Activated T-cell treated with anti-CD3 and anti-CD28 coated beads, Interleukin-2, amount 50 U/mL, for 4 hours (primary cell): ENCODE data around the gene LIN7A. TPM values are rescaled to one million over a fixed set of nuclear protein-coding genes. Genes with fewer than 3 reads are reported as not detected.
"Not testable (repeated sequence)": the region's sequence is repeated elsewhere in the genome, so short reads cannot be mapped to it uniquely, and the experiment has no call there.

Source experiments
- ATAC-seq, 2 donors: fragments of 200-7000 bp; cut with Tn5 transposase; one replicate each; pipeline ENCODE4 v1.10.0; 2021
- DNase-seq: peaks from one replicate; pipeline ENCODE4 v3.0.0-alpha.2; 2020
- H3K27me3 Mint-ChIP-seq: one replicate; pipeline ENCODE4 v1.8.0; 2021; ENCODE audit warnings: low read depth, mixed read lengths
- H3K36me3 Mint-ChIP-seq: one replicate; pipeline ENCODE4 v1.8.0; 2022; ENCODE audit warnings: mixed read lengths; ENCODE audit not compliant: insufficient read depth
- H3K4me1 Mint-ChIP-seq: one replicate; pipeline ENCODE4 v1.8.0; 2021; ENCODE audit warnings: low read depth, mixed read lengths
- H3K4me3 Mint-ChIP-seq: one replicate; pipeline ENCODE4 v1.8.0; 2021; ENCODE audit warnings: mild to moderate bottlenecking, moderate library complexity, mixed read lengths
- H3K9me3 Mint-ChIP-seq: one replicate; pipeline ENCODE4 v1.8.0; 2021; ENCODE audit warnings: mixed read lengths
- total RNA-seq, 3 donors: library from RNA; stranded (reverse); gene quantifications; one replicate each; pipeline ENCODE4 v1.2.1, GENCODE V29; 2021

LIN7A gene
- total RNA-seq, 3 donors from 2014 or later: 0.13 TPM; not detected in 2

DNA sequence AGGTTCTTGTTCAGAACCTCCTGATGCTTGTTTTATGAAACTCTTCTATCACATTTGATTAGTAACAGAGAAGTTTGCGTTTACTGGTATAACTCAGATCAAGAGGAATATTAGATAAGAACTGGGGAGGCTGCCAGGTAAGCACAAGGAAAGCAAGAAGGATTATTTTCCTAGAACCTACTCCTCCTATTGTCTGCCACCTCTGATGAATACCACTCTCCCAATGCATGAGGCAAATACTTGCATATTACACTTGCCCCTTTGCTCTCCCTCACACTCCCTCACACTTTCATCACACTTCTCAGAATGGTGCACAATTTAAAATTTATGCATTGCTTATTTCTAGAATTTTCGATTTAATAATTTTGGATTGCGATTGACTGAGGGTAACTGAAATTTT, 43.6 kb downstream of the LIN7A start:
- no peak for ATAC-seq
- Mint-ChIP-seq H3K4me1 (no peaks in the 10 kb centered on the region), H3K9me3 (peaks cover 30% of the 10 kb centered on the region), H3K36me3 (no peaks in the 10 kb centered on the region), H3K4me3 (no peak overlapping the region), H3K27me3 (no peaks in the 10 kb centered on the region)
- DNase-seq: no peak

DNA sequence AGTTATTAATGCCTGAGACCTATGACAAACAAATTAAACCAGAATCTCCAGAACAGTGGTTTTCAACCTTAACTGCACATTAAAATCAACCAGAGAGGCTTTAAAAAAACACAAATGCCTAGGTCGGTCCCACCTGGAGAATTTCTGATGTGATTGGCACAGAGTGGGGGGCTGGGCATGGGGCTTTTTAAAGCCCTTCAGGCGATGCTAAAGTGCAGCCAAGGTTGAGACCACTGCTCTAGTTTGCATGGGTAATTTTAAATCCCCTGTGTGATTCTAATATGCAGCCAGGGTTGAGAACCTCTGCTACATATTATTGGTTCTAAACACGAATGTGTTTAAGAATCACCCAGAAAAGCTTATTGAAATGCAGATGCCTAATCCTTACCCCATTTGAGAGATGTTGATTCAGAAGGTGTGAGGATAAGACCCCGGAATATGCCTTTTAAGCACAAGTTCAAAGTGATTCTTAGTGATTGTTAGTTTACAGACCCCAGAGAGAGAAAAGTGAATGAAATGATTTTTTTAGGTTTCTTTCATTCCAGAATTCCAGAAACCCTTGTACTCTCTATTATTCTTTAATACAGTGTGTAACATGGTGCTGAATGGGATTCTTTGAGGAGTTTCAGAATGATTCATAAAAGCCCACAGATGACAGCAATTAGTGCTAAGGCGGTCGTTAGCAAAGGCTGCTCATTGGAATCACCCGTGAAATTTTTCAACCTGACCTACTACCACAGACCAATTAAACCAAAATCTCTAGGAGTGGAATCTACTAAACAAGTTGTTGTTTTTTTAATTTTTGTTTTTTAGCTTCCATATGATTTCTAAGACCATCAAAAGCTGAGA, 44.9 kb downstream of the LIN7A start:
- DNase-seq: no peak
- no peak for ATAC-seq
- Mint-ChIP-seq H3K36me3 (no peaks in the 10 kb centered on the region), H3K4me3 (no peak overlapping the region), H3K9me3 (peaks cover 23% of the 10 kb centered on the region), H3K27me3 (no peaks in the 10 kb centered on the region), H3K4me1 (no peaks in the 10 kb centered on the region)

DNA sequence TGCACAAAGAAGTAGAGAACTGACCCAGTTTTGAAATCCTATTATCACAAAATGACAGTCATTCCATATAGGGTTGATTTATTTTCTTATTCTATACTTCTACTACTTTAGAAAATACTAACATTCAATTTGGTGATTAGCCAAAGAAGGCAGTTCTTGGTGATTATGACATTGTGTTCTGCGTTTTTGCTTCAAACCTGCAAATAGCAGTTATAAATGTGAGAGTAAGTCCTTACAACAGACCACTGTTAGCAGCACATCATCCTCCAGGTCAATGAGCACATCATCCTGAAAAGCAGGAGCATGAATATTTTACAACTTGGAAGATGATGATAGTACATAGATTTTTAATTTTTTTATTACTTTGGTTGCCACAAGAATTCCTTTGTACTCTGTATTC, 53.1 kb downstream of the LIN7A start:
- Mint-ChIP-seq H3K4me1 (no peaks in the 10 kb centered on the region), H3K36me3 (no peaks in the 10 kb centered on the region), H3K9me3 (peaks cover 4% of the 10 kb centered on the region), H3K27me3 (no peaks in the 10 kb centered on the region), H3K4me3 (no peak overlapping the region)
- DNase-seq: no peak
- no peak for ATAC-seq

DNA sequence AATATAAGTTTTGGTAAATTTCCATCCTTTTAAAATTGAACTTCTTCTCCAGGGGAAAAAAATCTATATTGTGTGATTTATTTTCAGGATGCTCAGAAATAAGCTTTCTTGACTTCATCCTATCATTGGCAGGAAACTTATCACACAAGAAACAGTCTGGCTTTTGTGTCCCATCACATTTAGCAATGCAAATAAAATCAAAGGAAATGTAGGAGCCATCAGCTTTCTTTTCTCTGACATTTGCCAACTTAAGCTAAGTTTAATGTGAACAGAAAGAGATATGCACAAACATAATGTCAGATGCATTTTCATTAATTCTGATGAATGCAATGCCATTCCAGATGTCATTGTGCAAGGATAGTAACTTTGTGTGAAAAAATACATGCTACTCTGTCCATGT, 56.6 kb downstream of the LIN7A start:
- Mint-ChIP-seq H3K4me1 (no peaks in the 10 kb centered on the region), H3K27me3 (no peaks in the 10 kb centered on the region), H3K9me3 (peaks cover 11% of the 10 kb centered on the region), H3K4me3 (no peak overlapping the region), H3K36me3 (no peaks in the 10 kb centered on the region)
- ATAC-seq (no peak), DNase-seq (no peak)

DNA sequence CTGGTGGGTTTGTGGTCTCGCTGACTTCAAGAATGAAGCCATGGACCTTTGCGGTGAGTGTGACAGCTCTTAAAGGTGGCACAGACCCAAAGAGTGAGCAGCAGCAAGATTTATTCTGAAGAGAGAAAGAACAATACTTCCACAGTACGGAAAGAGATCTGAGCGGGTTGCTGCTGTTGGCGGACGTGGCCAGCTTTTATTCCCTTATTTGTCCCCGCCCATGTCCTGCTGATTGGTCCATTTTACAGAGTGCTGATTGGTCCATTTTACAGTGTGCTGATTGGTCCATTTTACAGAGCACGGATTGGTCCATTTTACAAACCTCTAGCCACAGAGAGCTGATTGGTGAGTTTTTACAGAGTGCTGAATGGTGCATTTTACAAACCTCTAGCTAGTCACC, 59.3 kb downstream of the LIN7A start:
- not testable (repeated sequence) for H3K36me3 Mint-ChIP-seq, DNase-seq, H3K4me3 Mint-ChIP-seq, ATAC-seq, H3K4me1 Mint-ChIP-seq, H3K27me3 Mint-ChIP-seq
- H3K9me3 Mint-ChIP-seq: peaks cover 15% of the 10 kb centered on the region

DNA sequence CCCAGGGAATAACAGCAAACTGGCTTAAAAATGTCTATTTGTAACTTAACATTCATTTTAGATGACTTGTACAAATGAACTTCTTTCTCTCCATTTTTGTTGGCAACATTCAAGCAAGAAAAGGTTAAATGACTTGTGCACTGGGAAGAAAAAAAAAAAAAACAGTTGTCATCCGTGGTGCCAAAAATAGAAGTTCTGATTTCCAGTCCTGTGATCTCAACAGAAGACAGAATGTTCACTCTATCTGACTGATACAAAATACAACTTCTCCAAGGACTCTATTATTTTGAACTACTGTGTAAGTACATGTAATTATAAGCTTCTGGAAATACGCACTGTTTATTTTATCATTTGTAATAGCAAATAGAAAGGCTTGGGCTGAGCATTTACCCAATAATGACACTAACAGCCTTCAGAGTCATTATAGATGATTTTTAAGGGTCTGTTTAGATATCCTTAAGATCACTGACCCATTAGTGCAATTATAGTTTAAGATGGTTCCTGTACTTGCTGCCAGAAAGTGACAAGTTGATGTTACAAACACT, 59.9 kb downstream of the LIN7A start:
- no peak for DNase-seq
- no peaks in the 10 kb centered on the region for H3K36me3 Mint-ChIP-seq
- H3K4me1 Mint-ChIP-seq: no peaks in the 10 kb centered on the region
- no peak for ATAC-seq
- no peaks in the 10 kb centered on the region for H3K27me3 Mint-ChIP-seq
- H3K9me3 Mint-ChIP-seq: peaks cover 12% of the 10 kb centered on the region
- H3K4me3 Mint-ChIP-seq: no peak overlapping the region

DNA sequence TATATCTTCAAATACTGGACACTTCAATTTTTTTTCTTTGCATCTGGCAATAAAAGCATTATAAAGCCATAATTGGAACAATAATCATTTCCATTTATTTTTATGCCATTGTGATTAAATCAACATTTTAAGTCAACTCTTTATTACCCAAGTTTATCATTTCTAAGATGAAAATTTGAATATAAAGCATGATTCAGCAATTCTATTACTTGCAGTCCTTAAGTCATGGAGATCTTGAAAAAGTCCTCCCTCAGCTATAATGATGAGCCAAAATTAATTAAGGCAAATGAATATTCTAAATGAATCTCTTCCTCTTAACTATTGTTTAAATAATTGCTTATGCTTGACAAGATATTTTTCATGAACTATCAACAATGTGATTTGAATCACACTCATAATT, 65.7 kb downstream of the LIN7A start:
- H3K4me1 Mint-ChIP-seq: no peaks in the 10 kb centered on the region
- DNase-seq (no peak), ATAC-seq (no peak)
- H3K36me3 Mint-ChIP-seq: no peaks in the 10 kb centered on the region
- H3K27me3 Mint-ChIP-seq: no peaks in the 10 kb centered on the region
- H3K4me3 Mint-ChIP-seq: no peak overlapping the region
- peaks cover 6% of the 10 kb centered on the region for H3K9me3 Mint-ChIP-seq

DNA sequence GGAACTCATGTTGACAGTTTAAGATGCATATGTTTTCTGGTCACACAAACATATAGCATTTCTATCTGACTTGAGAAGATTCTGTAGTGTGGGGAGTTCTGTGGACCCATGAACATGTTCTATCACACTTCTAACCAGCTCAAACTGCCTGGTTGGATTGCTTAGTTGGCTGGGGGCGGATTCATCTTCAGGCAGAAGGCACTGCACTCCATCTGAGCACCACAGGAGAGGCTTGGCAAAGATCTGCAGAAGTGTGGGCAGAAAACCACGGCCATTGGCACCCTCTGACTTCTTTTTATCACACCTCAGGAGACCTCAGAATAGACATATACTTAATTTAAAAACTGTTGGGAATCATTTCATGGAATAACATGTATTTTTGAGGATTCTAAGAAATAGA, 68.5 kb downstream of the LIN7A start:
- H3K27me3 Mint-ChIP-seq: no peaks in the 10 kb centered on the region
- H3K4me3 Mint-ChIP-seq: no peak overlapping the region
- ATAC-seq: no peak
- no peaks in the 10 kb centered on the region for H3K4me1 Mint-ChIP-seq
- H3K36me3 Mint-ChIP-seq: no peaks in the 10 kb centered on the region
- no peak for DNase-seq
- peaks cover 5% of the 10 kb centered on the region for H3K9me3 Mint-ChIP-seq

DNA sequence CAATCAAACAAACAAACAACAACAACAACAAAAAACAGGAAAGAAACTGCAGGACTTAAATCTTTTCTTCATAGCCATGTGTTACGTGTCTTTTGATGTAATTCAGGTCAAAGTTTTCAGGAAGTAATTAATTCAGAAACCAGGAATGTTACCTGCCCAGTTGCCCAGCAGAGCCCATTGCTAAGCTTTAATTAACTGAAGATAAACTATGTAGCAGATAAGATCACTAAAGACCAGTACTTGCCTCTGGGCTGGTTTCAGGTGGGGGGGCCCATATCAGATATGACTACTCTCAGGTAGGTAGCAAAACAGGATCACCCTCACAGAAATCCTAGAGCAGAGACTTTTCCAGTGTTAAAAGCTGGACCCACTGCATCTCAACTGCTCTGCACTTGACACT, 69.2 kb downstream of the LIN7A start:
- Mint-ChIP-seq H3K9me3 (peaks cover 5% of the 10 kb centered on the region), H3K27me3 (no peaks in the 10 kb centered on the region), H3K36me3 (no peaks in the 10 kb centered on the region), H3K4me3 (no peak overlapping the region), H3K4me1 (no peaks in the 10 kb centered on the region)
- no peak for ATAC-seq
- DNase-seq: no peak

DNA sequence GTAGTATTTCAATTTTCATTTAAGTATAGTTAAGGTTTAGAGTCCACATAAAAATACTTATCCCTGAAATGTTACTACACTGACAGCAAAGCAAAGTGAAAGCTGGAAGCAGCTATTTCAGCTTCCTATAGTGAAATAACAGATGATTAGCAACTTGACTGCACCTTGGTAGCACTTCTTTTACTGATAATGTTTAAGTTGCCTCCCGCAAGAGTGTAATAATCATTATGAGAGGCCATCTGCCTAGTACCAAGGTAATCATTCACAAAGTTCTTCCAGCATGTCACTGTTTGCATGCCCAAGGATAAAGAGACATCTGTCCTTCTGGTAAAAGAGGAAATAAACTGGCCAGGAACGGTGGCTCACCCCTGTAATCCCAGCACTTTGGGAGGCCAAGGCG, 69.8 kb downstream of the LIN7A start:
- no peak overlapping the region for H3K4me3 Mint-ChIP-seq
- no peaks in the 10 kb centered on the region for H3K27me3 Mint-ChIP-seq
- H3K4me1 Mint-ChIP-seq: no peaks in the 10 kb centered on the region
- H3K36me3 Mint-ChIP-seq: no peaks in the 10 kb centered on the region
- DNase-seq (no peak), ATAC-seq (no peak)
- H3K9me3 Mint-ChIP-seq: peaks cover 5% of the 10 kb centered on the region

DNA sequence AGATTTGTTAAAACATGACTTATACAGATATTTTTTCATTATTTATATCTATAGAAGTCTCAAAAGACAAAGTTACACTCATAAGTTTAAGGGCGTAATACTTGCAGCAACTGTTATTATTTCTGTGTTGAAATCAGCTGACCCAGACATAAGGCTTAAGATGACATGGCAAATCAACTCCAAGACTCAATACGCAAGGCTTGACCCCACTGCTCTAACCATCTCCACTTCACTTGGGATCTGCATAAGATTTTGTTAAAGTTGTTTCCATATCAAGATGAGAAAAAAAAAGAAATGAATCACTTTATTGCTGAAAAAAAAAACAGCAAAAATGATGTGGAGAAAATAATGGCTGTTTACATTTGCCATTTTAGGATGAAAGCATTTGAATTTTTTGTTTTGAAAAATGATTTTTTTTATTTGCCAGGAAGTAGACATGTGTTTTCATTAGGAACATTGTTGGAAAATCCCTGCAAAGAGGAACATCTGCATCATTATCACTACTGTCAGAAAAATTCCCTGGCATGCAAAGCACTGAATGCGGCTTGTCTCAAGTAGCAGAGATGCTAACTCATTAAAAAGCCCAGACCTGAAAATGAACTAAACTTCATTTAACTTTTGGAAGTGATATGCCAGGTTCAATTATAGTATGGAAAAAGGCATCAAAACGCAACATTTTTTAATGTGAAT, 73.5 kb downstream of the LIN7A start:
- Mint-ChIP-seq H3K9me3 (peaks cover 5% of the 10 kb centered on the region), H3K36me3 (no peaks in the 10 kb centered on the region), H3K4me1 (no peaks in the 10 kb centered on the region), H3K4me3 (no peak overlapping the region), H3K27me3 (no peaks in the 10 kb centered on the region)
- DNase-seq (no peak), ATAC-seq (no peak)

DNA sequence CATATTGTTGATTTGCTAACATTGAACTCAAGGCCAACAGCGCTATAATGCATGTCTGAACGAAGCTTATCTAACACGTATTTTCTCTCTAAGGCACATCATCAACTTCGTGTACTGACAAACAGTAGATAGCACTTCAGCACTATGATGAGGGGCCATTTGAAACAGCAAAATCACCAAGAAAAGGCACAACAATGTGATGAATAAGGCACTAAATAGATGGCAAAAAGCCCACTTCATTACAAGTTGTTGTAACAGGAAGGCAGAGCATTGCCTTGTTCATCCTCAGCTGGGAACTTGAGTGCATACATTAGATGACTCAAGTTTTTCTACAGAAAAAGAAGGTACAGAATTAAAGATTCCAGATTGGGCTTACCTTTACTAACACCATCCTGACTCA, 75.2 kb downstream of the LIN7A start:
- H3K4me3 Mint-ChIP-seq: no peak overlapping the region
- H3K27me3 Mint-ChIP-seq: no peaks in the 10 kb centered on the region
- no peaks in the 10 kb centered on the region for H3K4me1 Mint-ChIP-seq
- no peak for ATAC-seq
- H3K9me3 Mint-ChIP-seq: peaks cover 5% of the 10 kb centered on the region
- DNase-seq: no peak
- H3K36me3 Mint-ChIP-seq: no peaks in the 10 kb centered on the region

DNA sequence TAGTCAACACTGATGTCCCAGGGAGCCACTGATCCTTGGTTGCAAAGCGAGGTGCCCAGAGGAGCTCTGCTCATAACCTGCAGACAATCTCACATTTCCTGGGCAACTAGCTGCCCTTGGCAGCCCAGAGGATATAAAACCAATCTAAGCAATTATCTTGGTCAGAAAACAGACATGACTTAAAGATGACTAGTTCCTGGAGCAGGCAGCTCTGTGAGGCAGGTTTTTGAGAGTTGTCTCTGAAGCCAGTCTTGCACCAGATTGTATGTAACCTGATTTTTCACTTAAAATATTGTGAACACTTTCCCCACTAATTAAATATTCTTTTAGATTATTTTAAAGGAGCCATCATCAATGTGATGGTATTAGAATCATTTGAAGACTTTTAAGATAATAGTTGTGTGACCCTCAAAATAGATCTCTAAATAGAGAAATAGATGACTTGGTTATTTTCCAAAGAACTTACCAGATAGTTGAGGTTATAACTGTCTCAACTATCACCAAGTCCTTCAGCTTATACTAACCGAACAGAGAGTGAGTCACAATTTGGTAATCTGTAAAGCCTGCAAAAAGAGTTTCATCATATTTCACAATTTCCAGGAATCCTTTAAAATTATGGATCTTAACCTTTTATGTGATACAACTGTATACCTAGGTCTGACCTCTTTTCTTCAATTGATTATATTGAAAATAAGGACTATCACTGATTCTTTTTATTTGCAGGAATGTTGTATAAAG, 75.9 kb downstream of the LIN7A start:
- Mint-ChIP-seq H3K9me3 (peaks cover 5% of the 10 kb centered on the region), H3K36me3 (no peaks in the 10 kb centered on the region), H3K27me3 (no peaks in the 10 kb centered on the region), H3K4me3 (no peak overlapping the region), H3K4me1 (no peaks in the 10 kb centered on the region)
- DNase-seq: no peak
- no peak for ATAC-seq

DNA sequence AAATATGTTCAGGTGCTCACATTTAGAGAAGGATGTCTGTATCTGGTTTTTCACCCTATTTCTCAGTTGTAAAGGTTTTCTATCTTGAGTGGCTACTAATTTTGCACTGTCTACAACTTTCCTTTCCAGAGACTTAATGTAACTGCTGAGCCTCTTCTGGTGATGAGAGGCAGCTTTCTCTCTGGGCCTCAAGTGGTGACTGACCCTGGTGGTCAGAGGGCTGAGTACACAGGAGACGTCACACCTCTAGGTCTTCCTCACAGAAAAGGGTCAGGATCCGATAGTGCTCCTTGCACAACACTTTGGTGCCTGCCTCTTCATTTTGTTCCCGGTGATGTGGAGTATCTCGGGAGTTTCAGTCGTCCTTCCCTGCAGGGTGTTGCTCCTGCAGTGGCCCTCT, 76.8 kb downstream of the LIN7A start:
- Mint-ChIP-seq H3K9me3 (peaks cover 5% of the 10 kb centered on the region), H3K4me1 (no peaks in the 10 kb centered on the region), H3K27me3 (no peaks in the 10 kb centered on the region), H3K4me3 (no peak overlapping the region), H3K36me3 (no peaks in the 10 kb centered on the region)
- no peak for DNase-seq
- no peak for ATAC-seq
